Measurements from ENCODE around the gene UTS2R.

UTS2R gene

DNA sequence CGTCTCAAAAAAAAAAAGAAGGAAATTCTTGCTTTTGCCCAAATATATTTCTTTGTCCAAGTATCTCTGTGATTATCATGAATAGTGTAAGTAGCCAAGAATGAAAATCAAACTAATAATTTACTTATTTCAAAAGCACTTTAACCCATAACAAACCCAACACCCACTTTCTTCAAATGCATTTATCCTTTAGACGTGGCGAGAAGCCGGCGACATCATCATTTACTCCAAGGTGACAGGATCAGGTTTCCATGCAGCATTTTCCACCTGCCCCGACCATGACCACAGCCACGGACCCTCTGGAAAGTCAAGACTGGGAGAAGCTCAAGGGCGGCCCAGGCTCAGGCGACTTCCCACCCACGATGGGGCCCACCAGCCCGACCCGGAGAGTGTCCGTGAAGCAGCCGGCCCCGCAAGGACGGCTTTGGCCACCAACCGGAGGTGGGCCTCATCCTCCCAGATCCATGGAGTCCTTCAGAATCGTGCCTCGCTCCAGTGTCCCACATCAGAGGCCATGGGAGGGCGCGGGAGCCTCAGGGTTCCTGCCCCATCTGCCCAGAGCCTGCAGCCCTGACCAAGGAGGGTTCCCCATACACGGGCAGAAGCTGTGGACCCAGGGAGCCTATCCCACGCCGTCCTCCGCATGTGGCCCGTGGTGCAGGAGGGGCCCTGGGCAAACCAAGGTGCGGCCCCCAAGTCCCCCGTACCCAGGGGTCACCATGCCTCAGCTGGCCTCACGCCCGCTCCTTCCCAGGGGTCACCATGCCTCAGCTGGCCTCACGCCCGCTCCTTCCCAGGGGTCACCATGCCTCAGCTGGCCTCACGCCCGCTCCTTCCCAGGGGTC is 18.7 kb downstream of the UTS2R start:
- Histone ChIP-seq H3K27me3 (ENCODE audit: control insufficient read depth in 2 of 2, insufficient read depth in 2 of 2, low read length in 2 of 2) (peaks cover 14 to 29% of the 10 kb centered on the region in 2 donors), H3K4me3 (ENCODE audit: low read length in 2 of 2) (no peak overlapping the region), H3K9ac (ENCODE audit: low read depth in 1 of 2, low read length in 2 of 2) (no peak overlapping the region), H3K36me3 (ENCODE audit: control insufficient read depth in 2 of 2, insufficient read depth in 2 of 2, low read length in 2 of 2) (peaks cover 4 to 16% of the 10 kb centered on the region in 2 donors), H3K9me3 (ENCODE audit: control insufficient read depth in 2 of 2, low read length in 2 of 2) (no peaks in the 10 kb centered on the region), H3K27ac (ENCODE audit: low read depth in 2 of 2, low read length in 2 of 2) (no peak overlapping the region), H3K4me1 (ENCODE audit: control insufficient read depth in 2 of 2, insufficient read depth in 2 of 2, low read length in 2 of 2) (peaks cover 5 to 7% of the 10 kb centered on the region in 2 donors)

DNA sequence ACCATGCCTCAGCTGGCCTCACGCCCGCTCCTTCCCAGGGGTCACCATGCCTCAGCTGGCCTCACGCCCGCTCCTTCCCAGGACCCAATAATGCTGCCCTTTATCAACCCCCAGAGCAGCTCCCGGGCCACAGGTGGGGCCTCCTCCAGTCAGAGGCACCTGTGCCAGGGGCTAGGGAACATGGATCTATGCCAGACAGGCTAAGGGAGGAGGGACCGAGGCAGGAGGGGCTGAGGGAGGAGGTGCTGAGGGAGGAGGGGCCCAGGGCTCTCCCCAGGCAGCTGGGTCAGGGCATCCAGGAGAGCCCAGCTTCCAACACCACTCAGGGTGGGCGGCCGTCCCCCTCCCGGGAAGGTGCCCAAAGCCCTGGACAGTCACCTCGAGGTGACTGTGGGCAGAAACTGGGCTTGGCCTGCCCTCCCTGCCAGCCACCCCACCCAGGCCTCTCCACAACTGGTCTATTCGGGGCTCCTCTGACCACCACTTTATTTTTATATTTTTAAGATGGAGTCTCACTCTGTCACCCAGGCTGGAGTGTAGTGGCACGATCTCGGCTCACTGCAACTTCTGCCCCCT is 19.4 kb downstream of the UTS2R start:
- no peaks in the 10 kb centered on the region for H3K9me3 ChIP-seq (ENCODE audit: control insufficient read depth in 2 of 2, low read length in 2 of 2)
- H3K36me3 ChIP-seq (ENCODE audit: control insufficient read depth in 2 of 2, insufficient read depth in 2 of 2, low read length in 2 of 2), result peaks cover 4 to 16% of the 10 kb centered on the region in 2 donors

DNA sequence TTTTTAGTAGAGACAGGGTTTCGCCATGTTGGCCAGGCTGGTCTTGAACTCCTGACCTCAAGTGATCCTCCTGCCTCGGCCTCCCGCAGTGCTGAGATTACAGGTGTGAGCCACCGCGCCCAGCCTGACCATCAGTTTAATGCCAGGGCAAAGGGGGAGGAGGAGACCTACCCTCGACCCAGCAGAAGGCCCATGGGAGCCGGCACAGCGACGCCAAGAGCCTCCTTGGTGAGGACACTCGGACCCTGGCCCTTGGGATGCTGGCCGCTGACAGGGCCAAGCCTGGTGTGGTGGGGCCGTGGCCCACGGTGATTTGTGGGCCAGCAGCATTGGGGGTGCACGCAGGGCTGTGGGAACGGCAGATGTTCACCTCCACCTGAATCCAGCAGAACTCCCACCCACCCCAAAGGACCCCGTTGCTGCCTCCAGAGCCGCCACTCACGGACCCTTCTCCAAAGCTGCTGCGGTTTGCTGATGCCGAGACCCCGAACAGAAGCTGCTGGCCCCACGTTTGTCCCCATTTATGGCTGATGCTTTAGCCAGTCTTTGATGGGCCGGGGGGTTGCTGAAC is 20.0 kb downstream of the UTS2R start:
- H3K4me1 ChIP-seq (ENCODE audit: control insufficient read depth in 2 of 2, insufficient read depth in 2 of 2, low read length in 2 of 2), result peaks cover 5 to 6% of the 10 kb centered on the region in 2 donors

More for the DNA sequence above, 19.4 kb downstream of the UTS2R start:
- Histone ChIP-seq H3K27me3 (ENCODE audit: control insufficient read depth in 2 of 2, insufficient read depth in 2 of 2, low read length in 2 of 2) (peaks cover 14 to 25% of the 10 kb centered on the region in 2 donors), H3K27ac (ENCODE audit: low read depth in 2 of 2, low read length in 2 of 2) (no peak overlapping the region), H3K9ac (ENCODE audit: low read depth in 1 of 2, low read length in 2 of 2) (no peak overlapping the region), H3K4me3 (ENCODE audit: low read length in 2 of 2) (no peak overlapping the region), H3K4me1 (ENCODE audit: control insufficient read depth in 2 of 2, insufficient read depth in 2 of 2, low read length in 2 of 2) (peaks cover 5 to 7% of the 10 kb centered on the region in 2 donors)

DNA sequence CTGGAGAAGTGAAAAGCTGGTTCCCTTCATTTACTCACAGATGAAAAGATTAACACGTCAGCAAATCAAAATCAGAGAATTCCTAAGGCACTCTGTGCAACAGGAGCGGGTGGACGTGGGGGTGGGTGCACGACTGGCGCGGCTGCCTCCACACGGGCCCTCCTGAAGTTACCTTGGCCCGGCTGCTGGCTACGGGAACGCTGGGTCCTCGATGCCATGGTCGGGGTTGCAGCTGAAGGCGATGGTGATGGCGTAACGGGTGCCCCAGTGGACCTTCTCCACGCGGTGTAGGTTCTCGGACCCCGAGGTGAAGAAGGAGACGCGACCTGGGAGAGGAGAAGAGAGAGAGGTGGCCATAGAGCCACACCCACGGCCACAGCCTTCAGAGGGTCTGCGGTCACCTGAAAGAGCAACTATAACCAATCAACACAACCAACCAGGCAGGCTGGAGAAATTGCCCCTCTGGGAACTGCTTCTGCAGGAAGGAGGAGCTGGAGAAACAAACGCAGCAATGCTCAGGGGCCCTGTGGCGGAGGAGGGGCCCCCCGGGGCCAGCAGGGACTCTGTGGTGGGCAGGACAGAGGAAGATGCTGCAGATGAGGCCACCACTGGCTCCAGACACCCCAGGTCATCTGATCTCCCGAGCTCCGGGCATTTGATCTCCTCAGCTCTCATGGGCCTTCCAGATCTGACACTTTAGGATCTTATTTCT is 20.8 kb downstream of the UTS2R start:
- no peaks in the 10 kb centered on the region for H3K9me3 ChIP-seq (ENCODE audit: control insufficient read depth in 2 of 2, low read length in 2 of 2)
- no peak overlapping the region for H3K9ac ChIP-seq (ENCODE audit: low read depth in 1 of 2, low read length in 2 of 2)
- H3K27ac ChIP-seq (ENCODE audit: low read depth in 2 of 2, low read length in 2 of 2), result no peak overlapping the region
- no peak overlapping the region for H3K4me3 ChIP-seq (ENCODE audit: low read length in 2 of 2)
- H3K36me3 ChIP-seq (ENCODE audit: control insufficient read depth in 2 of 2, insufficient read depth in 2 of 2, low read length in 2 of 2), result peaks cover 4 to 16% of the 10 kb centered on the region in 2 donors
- H3K27me3 ChIP-seq (ENCODE audit: control insufficient read depth in 2 of 2, insufficient read depth in 2 of 2, low read length in 2 of 2), result peaks cover 7 to 11% of the 10 kb centered on the region in 2 donors
- no peaks in the 10 kb centered on the region for H3K4me1 ChIP-seq (ENCODE audit: control insufficient read depth in 2 of 2, insufficient read depth in 2 of 2, low read length in 2 of 2)

More for the DNA sequence above, 20.0 kb downstream of the UTS2R start:
- no peak overlapping the region for H3K27ac ChIP-seq (ENCODE audit: low read depth in 2 of 2, low read length in 2 of 2)
- peaks cover 11 to 19% of the 10 kb centered on the region in 2 donors for H3K27me3 ChIP-seq (ENCODE audit: control insufficient read depth in 2 of 2, insufficient read depth in 2 of 2, low read length in 2 of 2)
- H3K9ac ChIP-seq (ENCODE audit: low read depth in 1 of 2, low read length in 2 of 2), result no peak overlapping the region
- peaks cover 4 to 16% of the 10 kb centered on the region in 2 donors for H3K36me3 ChIP-seq (ENCODE audit: control insufficient read depth in 2 of 2, insufficient read depth in 2 of 2, low read length in 2 of 2)
- no peak overlapping the region for H3K4me3 ChIP-seq (ENCODE audit: low read length in 2 of 2)
- H3K9me3 ChIP-seq (ENCODE audit: control insufficient read depth in 2 of 2, low read length in 2 of 2), result no peaks in the 10 kb centered on the region

DNA sequence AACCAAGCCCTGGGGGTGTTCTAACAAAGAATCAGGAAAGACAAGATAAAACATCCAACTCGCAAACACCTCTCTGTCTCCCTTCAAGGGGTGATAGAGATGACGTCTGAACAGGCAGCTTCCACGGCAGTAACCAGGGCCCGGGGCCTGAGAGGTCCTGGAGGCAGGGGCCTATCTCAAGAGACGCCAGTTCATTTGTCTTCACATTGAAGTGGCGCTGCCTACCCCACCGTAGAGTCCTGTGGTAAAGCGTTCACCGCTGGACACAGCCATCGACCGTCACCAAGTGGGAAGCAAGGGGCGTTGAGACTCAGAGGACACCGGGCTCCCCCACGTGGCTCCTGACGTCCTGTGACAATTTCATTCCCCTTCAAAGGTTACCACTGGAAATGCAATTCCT is 21.4 kb downstream of the UTS2R start:
- H3K36me3 ChIP-seq (ENCODE audit: control insufficient read depth in 2 of 2, insufficient read depth in 2 of 2, low read length in 2 of 2), result peaks cover 4 to 19% of the 10 kb centered on the region in 2 donors
- peaks cover 2 to 5% of the 10 kb centered on the region in 2 donors for H3K27me3 ChIP-seq (ENCODE audit: control insufficient read depth in 2 of 2, insufficient read depth in 2 of 2, low read length in 2 of 2)
- no peak overlapping the region for H3K9ac ChIP-seq (ENCODE audit: low read depth in 1 of 2, low read length in 2 of 2)
- no peaks in the 10 kb centered on the region for H3K4me1 ChIP-seq (ENCODE audit: control insufficient read depth in 2 of 2, insufficient read depth in 2 of 2, low read length in 2 of 2)
- H3K9me3 ChIP-seq (ENCODE audit: control insufficient read depth in 2 of 2, low read length in 2 of 2), result no peaks in the 10 kb centered on the region
- no peak overlapping the region for H3K27ac ChIP-seq (ENCODE audit: low read depth in 2 of 2, low read length in 2 of 2)
- H3K4me3 ChIP-seq (ENCODE audit: low read length in 2 of 2), result no peak overlapping the region

DNA sequence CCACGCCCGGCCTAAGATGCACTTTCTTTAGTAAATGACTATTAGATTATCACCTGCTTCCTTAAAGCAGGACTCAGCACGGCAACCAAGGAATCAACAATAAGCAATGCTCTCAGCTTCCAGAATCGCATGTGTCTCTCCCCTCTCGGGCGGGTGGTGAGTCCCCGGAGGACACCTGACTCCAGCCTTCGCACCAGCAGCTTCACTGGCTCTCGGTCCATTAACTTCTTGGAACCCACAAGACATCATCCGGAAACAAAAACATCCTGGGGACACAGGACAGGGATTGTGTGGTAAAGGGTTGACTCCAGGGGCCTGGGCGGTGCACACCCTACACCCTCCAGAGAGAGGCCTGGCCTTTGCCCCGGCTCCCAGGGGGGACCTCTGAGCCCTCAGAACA is 22.7 kb downstream of the UTS2R start:
- Histone ChIP-seq H3K27me3 (ENCODE audit: control insufficient read depth in 2 of 2, insufficient read depth in 2 of 2, low read length in 2 of 2) (no peaks in the 10 kb centered on the region), H3K27ac (ENCODE audit: low read depth in 2 of 2, low read length in 2 of 2) (no peak overlapping the region), H3K9me3 (ENCODE audit: control insufficient read depth in 2 of 2, low read length in 2 of 2) (no peaks in the 10 kb centered on the region), H3K4me1 (ENCODE audit: control insufficient read depth in 2 of 2, insufficient read depth in 2 of 2, low read length in 2 of 2) (no peaks in the 10 kb centered on the region), H3K4me3 (ENCODE audit: low read length in 2 of 2) (no peak overlapping the region), H3K9ac (ENCODE audit: low read depth in 1 of 2, low read length in 2 of 2) (no peak overlapping the region), H3K36me3 (ENCODE audit: control insufficient read depth in 2 of 2, insufficient read depth in 2 of 2, low read length in 2 of 2) (peaks cover 4 to 19% of the 10 kb centered on the region in 2 donors)

DNA sequence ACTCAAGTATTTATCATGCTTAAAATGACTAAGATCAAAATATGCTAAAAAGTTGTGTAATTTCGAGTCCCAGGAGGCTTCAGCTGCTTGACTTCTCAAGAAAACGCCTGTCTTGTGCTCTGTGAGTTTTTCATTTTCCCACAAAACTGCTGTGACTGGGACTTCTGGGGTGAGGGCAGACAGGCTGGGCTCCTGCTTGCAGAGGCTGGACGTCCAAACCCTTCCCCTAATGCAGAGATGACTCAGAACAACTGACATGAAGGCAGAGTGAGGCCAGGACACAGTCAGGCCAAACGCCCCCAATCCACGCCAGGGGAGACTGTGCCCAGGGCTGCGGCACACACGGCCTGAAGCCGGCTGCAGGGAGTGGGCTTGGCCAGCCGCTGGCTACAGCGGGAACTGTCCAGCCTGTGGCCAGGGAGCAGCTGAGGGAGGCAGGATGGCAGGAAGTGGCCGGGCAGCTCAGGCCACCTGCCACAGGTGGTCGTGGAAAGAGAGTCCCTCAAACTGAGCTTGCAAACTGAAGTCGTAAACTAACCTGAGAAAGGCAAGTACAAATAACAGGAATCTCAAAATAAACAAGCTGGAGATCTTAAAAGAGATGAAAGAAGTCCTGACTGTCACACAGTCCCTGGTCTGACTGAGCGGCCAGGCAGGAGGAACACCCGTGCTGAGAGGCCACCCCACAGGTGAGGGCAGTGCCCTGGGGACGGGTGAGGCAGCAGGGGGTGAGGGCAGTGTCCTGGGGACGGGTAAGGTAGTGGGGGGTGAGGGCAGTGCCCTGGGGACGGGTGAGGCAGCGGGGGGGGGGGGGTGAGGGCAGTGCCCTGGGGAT is 25.3 kb downstream of the UTS2R start:
- peaks cover 7 to 21% of the 10 kb centered on the region in 2 donors for H3K36me3 ChIP-seq (ENCODE audit: control insufficient read depth in 2 of 2, insufficient read depth in 2 of 2, low read length in 2 of 2)
- H3K9ac ChIP-seq (ENCODE audit: low read depth in 1 of 2, low read length in 2 of 2), result no peak overlapping the region

DNA sequence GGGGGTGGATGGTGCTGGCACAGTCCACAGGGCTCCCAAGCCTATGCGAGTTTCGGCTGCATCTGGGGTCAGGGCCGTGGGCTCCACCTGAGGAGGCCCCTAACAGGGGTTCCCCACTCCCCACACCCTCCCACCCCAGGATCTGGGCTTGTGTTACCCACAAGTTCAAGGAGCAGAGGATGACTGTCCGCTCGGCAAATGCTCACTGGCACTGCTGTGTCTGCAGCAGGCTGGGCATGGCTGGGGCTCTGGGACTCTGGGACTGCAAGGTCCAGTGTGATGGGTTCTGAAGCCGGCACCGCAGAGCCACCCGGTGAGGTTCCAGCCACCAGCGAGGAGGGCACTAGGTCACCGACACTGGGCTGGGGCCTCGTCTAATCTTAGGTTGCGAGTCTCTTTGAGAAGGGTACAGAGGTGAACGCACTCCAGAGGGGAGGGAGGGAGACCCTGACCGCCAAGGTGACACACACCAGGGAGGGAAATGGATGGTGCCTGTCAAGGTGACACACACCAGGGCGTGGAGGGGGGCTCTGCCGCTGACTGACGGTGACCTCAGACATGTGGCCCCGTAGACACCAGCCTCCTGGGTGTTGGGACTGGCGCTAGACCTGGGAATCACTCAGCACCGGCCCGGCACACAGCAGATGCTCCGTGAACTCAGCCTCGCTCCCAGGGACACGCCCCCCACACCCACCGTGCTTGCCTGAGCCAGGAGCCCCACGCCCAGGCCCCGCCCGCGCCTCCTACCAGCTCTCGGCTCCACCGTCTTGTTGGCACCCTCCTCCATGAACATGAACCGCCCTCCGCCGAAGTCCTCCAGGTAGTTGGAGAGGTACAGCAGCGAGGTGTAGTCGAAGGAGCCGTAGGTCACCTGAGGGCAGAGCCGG is 26.1 kb downstream of the UTS2R start:
- Histone ChIP-seq H3K9me3 (ENCODE audit: control insufficient read depth in 2 of 2, low read length in 2 of 2) (no peaks in the 10 kb centered on the region), H3K27ac (ENCODE audit: low read depth in 2 of 2, low read length in 2 of 2) (no peak overlapping the region), H3K36me3 (ENCODE audit: control insufficient read depth in 2 of 2, insufficient read depth in 2 of 2, low read length in 2 of 2) (peaks cover 7 to 18% of the 10 kb centered on the region in 2 donors), H3K4me3 (ENCODE audit: low read length in 2 of 2) (no peak overlapping the region), H3K27me3 (ENCODE audit: control insufficient read depth in 2 of 2, insufficient read depth in 2 of 2, low read length in 2 of 2) (no peaks in the 10 kb centered on the region), H3K9ac (ENCODE audit: low read depth in 1 of 2, low read length in 2 of 2) (no peak overlapping the region), H3K4me1 (ENCODE audit: control insufficient read depth in 2 of 2, insufficient read depth in 2 of 2, low read length in 2 of 2) (peaks cover 0 to 3% of the 10 kb centered on the region in 2 donors)

More for the DNA sequence above, 25.3 kb downstream of the UTS2R start:
- no peak overlapping the region for H3K27ac ChIP-seq (ENCODE audit: low read depth in 2 of 2, low read length in 2 of 2)
- peaks cover 0 to 3% of the 10 kb centered on the region in 2 donors for H3K4me1 ChIP-seq (ENCODE audit: control insufficient read depth in 2 of 2, insufficient read depth in 2 of 2, low read length in 2 of 2)
- no peak overlapping the region for H3K4me3 ChIP-seq (ENCODE audit: low read length in 2 of 2)
- no peaks in the 10 kb centered on the region for H3K9me3 ChIP-seq (ENCODE audit: control insufficient read depth in 2 of 2, low read length in 2 of 2)
- H3K27me3 ChIP-seq (ENCODE audit: control insufficient read depth in 2 of 2, insufficient read depth in 2 of 2, low read length in 2 of 2), result no peaks in the 10 kb centered on the region

DNA sequence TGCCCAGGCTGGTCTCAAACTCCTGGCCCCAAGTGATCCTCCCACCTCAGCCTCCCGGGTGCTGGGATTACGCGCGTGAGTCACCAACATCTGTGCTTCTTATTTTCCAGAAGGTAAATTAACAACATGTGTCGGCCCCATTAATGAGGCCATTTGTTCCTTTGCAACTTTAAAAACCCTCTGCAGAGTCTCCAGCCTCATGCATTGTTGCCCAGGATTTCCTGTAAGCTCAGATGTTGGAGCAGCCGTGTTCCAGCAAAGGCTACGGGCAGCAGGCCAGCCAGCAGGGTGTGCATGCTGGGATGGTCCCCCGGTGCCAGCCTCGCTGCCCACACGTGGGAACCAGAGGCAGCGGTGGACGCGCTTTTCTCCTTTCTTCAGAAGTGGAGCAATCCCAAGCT is 27.5 kb downstream of the UTS2R start:
- H3K4me3 ChIP-seq (ENCODE audit: low read length in 2 of 2), result no peak overlapping the region
- peaks cover 9 to 15% of the 10 kb centered on the region in 2 donors for H3K36me3 ChIP-seq (ENCODE audit: control insufficient read depth in 2 of 2, insufficient read depth in 2 of 2, low read length in 2 of 2)

More for the DNA sequence above, 27.5 kb downstream of the UTS2R start:
- Histone ChIP-seq H3K9ac (ENCODE audit: low read depth in 1 of 2, low read length in 2 of 2) (no peak overlapping the region), H3K27me3 (ENCODE audit: control insufficient read depth in 2 of 2, insufficient read depth in 2 of 2, low read length in 2 of 2) (no peaks in the 10 kb centered on the region), H3K4me1 (ENCODE audit: control insufficient read depth in 2 of 2, insufficient read depth in 2 of 2, low read length in 2 of 2) (peaks cover 0 to 3% of the 10 kb centered on the region in 2 donors), H3K27ac (ENCODE audit: low read depth in 2 of 2, low read length in 2 of 2) (no peak overlapping the region), H3K9me3 (ENCODE audit: control insufficient read depth in 2 of 2, low read length in 2 of 2) (no peaks in the 10 kb centered on the region)
